ENCODE measurements around the gene STKLD1. TPM values are rescaled to one million over a fixed set of nuclear protein-coding genes. Genes with fewer than 3 reads are reported as not detected.
A peak's percentile ranks its signal among the peaks of the same experiment; 100 is the strongest.

Gene STKLD1
- total and polyA plus RNA-seq, 2 donors: 0.32 to 1.1 TPM

DNA sequence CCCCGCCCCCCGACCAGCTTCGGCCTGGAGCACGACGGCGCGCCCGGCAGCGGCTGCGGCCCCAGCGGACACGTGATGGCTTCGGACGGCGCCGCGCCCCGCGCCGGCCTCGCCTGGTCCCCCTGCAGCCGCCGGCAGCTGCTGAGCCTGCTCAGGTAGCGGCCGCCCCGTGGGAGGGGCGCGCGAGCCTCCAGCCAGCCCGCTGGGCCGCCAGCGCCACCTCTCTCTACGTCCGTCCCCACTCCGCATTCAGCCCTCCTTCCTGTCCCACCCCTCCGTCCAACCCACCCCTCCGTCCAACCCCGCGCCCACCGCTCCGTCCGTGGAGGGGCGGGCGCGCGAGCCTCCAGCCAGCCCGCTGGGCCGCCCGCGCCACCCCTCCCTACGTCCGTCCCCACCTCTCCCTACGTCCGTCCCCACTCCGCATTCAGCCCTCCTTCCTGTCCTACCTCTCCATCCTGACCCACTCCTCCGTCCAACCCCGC is 52.5 kb downstream of the STKLD1 start:
- Histone ChIP-seq H3K36me3 (ENCODE audit: insufficient read depth) (no peaks in the 10 kb centered on the region), H3K27ac (ENCODE audit: low read depth) (no peak overlapping the region), H3K4me3 (ENCODE audit: low read depth, low read length) (peak overlapping the region; percentile 35), H3K4me1 (ENCODE audit: insufficient read depth) (no peaks in the 10 kb centered on the region)
- DNase-seq (ENCODE audit: extremely low spot score): no peak
- WGBS: under 1% methylated on average over 57 of the region's 57 CpGs

- Histone ChIP-seq H3K4me3 (ENCODE audit: low read depth, low read length) (peak overlapping the region; percentile 35), H3K27ac (ENCODE audit: low read depth) (no peak overlapping the region), H3K4me1 (ENCODE audit: insufficient read depth) (no peaks in the 10 kb centered on the region), H3K36me3 (ENCODE audit: insufficient read depth) (no peaks in the 10 kb centered on the region)
- WGBS: 5% methylated on average over 18 of the region's 18 CpGs
- DNase-seq (ENCODE audit: extremely low spot score): no peak
Measured at GRCh38 chr9:133429214-133429613, 53.0 kb downstream of the STKLD1 start.

GRCh38 chr9:133429641-133430161 is 53.5 kb downstream of the STKLD1 start:
- no peak overlapping the region for H3K4me3 ChIP-seq (ENCODE audit: low read depth, low read length)
- no peak overlapping the region for H3K27ac ChIP-seq (ENCODE audit: low read depth)
- no peak for DNase-seq (ENCODE audit: extremely low spot score)
- no peaks in the 10 kb centered on the region for H3K36me3 ChIP-seq (ENCODE audit: insufficient read depth)
- 30% methylated on average over 49 of the region's 49 CpGs for WGBS
- no peaks in the 10 kb centered on the region for H3K4me1 ChIP-seq (ENCODE audit: insufficient read depth)

GRCh38 chr9:133430244-133430643 is 54.1 kb downstream of the STKLD1 start:
- Histone ChIP-seq H3K36me3 (ENCODE audit: insufficient read depth) (no peaks in the 10 kb centered on the region), H3K4me3 (ENCODE audit: low read depth, low read length) (no peak overlapping the region), H3K4me1 (ENCODE audit: insufficient read depth) (no peaks in the 10 kb centered on the region), H3K27ac (ENCODE audit: low read depth) (no peak overlapping the region)
- no peak for DNase-seq (ENCODE audit: extremely low spot score)
- 98% methylated on average over 1 of the region's 1 CpG for WGBS

- Histone ChIP-seq H3K27ac (ENCODE audit: low read depth) (no peak overlapping the region), H3K4me1 (ENCODE audit: insufficient read depth) (no peaks in the 10 kb centered on the region), H3K4me3 (ENCODE audit: low read depth, low read length) (no peak overlapping the region), H3K36me3 (ENCODE audit: insufficient read depth) (no peaks in the 10 kb centered on the region)
- DNase-seq (ENCODE audit: extremely low spot score): no peak
- WGBS: 85% methylated on average over 11 of the region's 11 CpGs
Measured at GRCh38 chr9:133433351-133433843, 57.2 kb downstream of the STKLD1 start.

DNA sequence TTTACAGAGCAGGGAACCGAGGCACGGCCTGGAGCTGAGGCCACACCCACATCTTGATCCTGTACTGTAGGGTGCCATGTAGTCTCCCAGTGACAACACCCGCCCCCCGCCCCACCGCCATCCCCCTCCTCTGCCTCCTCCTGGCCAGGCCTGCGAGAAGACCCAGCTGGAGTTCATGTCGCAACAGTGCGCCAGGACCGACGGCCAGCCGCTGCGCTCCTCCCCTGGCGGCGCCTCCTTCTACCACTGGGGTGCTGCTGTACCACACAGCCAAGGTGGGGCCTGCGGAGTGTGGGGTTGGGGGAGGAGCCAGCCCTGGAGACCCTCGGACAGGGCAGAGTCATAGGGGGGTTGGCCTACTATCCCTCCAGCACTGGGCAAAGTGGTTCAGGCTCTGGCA is 60.5 kb downstream of the STKLD1 start:
- Histone ChIP-seq H3K4me3 (ENCODE audit: low read depth, low read length) (no peak overlapping the region), H3K27ac (ENCODE audit: low read depth) (no peak overlapping the region), H3K4me1 (ENCODE audit: insufficient read depth) (no peaks in the 10 kb centered on the region), H3K36me3 (ENCODE audit: insufficient read depth) (no peaks in the 10 kb centered on the region)
- WGBS: 73% methylated on average over 16 of the region's 16 CpGs
- no peak for DNase-seq (ENCODE audit: extremely low spot score)

- H3K27ac ChIP-seq (ENCODE audit: low read depth): no peak overlapping the region
- 95% methylated on average over 20 of the region's 20 CpGs for WGBS
- H3K4me3 ChIP-seq (ENCODE audit: low read depth, low read length): no peak overlapping the region
- H3K36me3 ChIP-seq (ENCODE audit: insufficient read depth): no peaks in the 10 kb centered on the region
- no peak for DNase-seq (ENCODE audit: extremely low spot score)
- no peaks in the 10 kb centered on the region for H3K4me1 ChIP-seq (ENCODE audit: insufficient read depth)
Measured at GRCh38 chr9:133437753-133438531, 61.8 kb downstream of the STKLD1 start.

DNA sequence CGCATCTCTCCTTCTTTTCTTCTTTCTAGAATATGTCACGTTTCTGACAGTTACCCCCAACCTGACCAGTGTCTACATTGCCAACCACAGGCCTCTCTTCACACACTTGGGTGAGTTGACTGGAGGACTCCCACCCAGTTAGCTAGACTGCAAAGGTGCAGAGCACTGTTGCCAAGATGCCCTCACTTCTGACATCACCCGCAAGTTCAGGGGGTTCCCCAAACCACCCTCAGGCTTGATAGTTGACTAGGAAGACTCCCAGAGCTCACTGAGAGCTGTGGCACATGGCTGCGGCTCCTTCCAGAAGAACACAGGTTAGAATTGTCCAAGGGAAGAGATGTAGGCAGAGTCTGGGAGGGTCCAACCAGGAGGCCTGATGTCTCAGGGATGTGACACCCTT is 63.2 kb downstream of the STKLD1 start:
- Histone ChIP-seq H3K4me3 (ENCODE audit: low read depth, low read length) (no peak overlapping the region), H3K36me3 (ENCODE audit: insufficient read depth) (no peaks in the 10 kb centered on the region), H3K4me1 (ENCODE audit: insufficient read depth) (no peaks in the 10 kb centered on the region), H3K27ac (ENCODE audit: low read depth) (no peak overlapping the region)
- 72% methylated on average over 4 of the region's 4 CpGs for WGBS
- no peak for DNase-seq (ENCODE audit: extremely low spot score)

- 92% methylated on average over 12 of the region's 12 CpGs for WGBS
- Histone ChIP-seq H3K36me3 (ENCODE audit: insufficient read depth) (no peaks in the 10 kb centered on the region), H3K4me1 (ENCODE audit: insufficient read depth) (no peaks in the 10 kb centered on the region), H3K27ac (ENCODE audit: low read depth) (no peak overlapping the region), H3K4me3 (ENCODE audit: low read depth, low read length) (no peak overlapping the region)
- no peak for DNase-seq (ENCODE audit: extremely low spot score)
Measured at GRCh38 chr9:133440874-133441273, 64.7 kb downstream of the STKLD1 start.

- H3K36me3 ChIP-seq (ENCODE audit: insufficient read depth): no peaks in the 10 kb centered on the region
- H3K4me3 ChIP-seq (ENCODE audit: low read depth, low read length): no peak overlapping the region
- H3K27ac ChIP-seq (ENCODE audit: low read depth): no peak overlapping the region
- WGBS: 75% methylated on average over 5 of the region's 5 CpGs
- no peak for DNase-seq (ENCODE audit: extremely low spot score)
- H3K4me1 ChIP-seq (ENCODE audit: insufficient read depth): no peaks in the 10 kb centered on the region
Measured at GRCh38 chr9:133441571-133441970, 65.4 kb downstream of the STKLD1 start.

- WGBS: 90% methylated on average over 15 of the region's 15 CpGs
- DNase-seq (ENCODE audit: extremely low spot score): no peak
- Histone ChIP-seq H3K4me1 (ENCODE audit: insufficient read depth) (no peaks in the 10 kb centered on the region), H3K27ac (ENCODE audit: low read depth) (no peak overlapping the region), H3K4me3 (ENCODE audit: low read depth, low read length) (no peak overlapping the region), H3K36me3 (ENCODE audit: insufficient read depth) (no peaks in the 10 kb centered on the region)
Measured at GRCh38 chr9:133443248-133443647, 67.1 kb downstream of the STKLD1 start.

DNA sequence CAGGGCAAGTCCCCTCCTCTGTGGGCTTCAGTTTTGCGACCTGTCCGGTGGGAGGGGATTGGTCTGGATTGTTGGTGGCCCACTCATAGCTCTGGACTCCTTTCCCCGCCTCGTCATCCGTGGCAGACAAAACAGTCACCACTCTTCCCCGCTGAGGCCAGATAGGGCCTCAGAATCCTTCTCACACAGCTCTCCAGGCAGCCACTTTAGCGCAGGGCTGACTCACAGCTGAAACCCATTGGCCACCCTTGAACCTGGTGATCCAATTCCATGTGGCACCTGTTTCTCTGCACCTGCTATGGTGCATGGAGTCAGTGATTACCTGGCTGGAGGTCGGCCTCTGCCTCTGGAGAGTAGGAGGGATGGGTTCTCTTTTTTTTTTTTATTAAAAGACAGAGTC is 67.8 kb downstream of the STKLD1 start:
- DNase-seq (ENCODE audit: extremely low spot score): no peak
- no peaks in the 10 kb centered on the region for H3K36me3 ChIP-seq (ENCODE audit: insufficient read depth)
- no peak overlapping the region for H3K4me3 ChIP-seq (ENCODE audit: low read depth, low read length)
- H3K4me1 ChIP-seq (ENCODE audit: insufficient read depth): no peaks in the 10 kb centered on the region
- H3K27ac ChIP-seq (ENCODE audit: low read depth): no peak overlapping the region
- 84% methylated on average over 8 of the region's 8 CpGs for WGBS

GRCh38 chr9:133445293-133445969 is 69.3 kb downstream of the STKLD1 start:
- H3K4me1 ChIP-seq (ENCODE audit: insufficient read depth): no peaks in the 10 kb centered on the region
- H3K27ac ChIP-seq (ENCODE audit: low read depth): no peak overlapping the region
- H3K36me3 ChIP-seq (ENCODE audit: insufficient read depth): no peaks in the 10 kb centered on the region
- 78% methylated on average over 23 of the region's 23 CpGs for WGBS
- H3K4me3 ChIP-seq (ENCODE audit: low read depth, low read length): no peak overlapping the region
- DNase-seq (ENCODE audit: extremely low spot score): no peak

DNA sequence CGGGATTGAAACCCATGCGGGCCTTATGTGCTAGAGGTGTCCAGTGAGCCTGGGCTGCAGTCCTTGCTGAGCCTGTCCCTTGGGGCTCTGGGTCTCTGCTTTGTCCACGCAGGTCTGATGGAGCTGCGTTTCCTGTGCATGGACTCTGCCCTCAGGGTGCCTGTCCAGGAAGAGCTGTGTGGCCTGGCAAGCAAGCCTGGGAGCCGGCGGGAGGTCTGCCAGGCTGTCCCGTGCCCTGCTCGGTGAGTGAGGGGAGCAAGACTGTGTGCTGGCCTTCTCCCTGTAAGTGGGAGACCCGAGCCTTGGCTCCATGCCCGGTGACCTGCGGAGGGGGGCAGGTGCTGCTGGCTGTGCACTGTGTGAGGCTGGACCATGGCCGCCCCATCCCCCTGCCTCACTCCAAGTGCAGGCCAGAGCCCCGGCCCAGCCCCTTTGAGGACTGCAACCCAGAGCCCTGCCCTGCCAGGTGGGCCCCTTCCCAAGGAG is 72.4 kb downstream of the STKLD1 start:
- H3K4me1 ChIP-seq (ENCODE audit: insufficient read depth): no peaks in the 10 kb centered on the region
- no peak overlapping the region for H3K4me3 ChIP-seq (ENCODE audit: low read depth, low read length)
- H3K36me3 ChIP-seq (ENCODE audit: insufficient read depth): no peaks in the 10 kb centered on the region
- 76% methylated on average over 13 of the region's 13 CpGs for WGBS
- no peak for DNase-seq (ENCODE audit: extremely low spot score)
- H3K27ac ChIP-seq (ENCODE audit: low read depth): no peak overlapping the region
